GM23248 (cell line): ENCODE data around the gene TMED9.

Experiments used
- EZH2 ChIP-seq: fragments of 200-600 bp; sonication (generic); IDR thresholded peaks from 2 replicates; pipeline ENCODE4 v1.6.1; 2018; ENCODE audit warnings: antibody characterized with exemption, mild to moderate bottlenecking; ENCODE audit not compliant: insufficient read depth, poor library complexity, severe bottlenecking
- EZH2phosphoT487 ChIP-seq: fragments of 200-600 bp; sonication (generic); IDR thresholded peaks from 2 replicates; pipeline ENCODE4 v1.6.1; 2018; ENCODE audit warnings: antibody characterized with exemption, moderate library complexity, mild to moderate bottlenecking, low read depth; ENCODE audit not compliant: insufficient read depth

DNA sequence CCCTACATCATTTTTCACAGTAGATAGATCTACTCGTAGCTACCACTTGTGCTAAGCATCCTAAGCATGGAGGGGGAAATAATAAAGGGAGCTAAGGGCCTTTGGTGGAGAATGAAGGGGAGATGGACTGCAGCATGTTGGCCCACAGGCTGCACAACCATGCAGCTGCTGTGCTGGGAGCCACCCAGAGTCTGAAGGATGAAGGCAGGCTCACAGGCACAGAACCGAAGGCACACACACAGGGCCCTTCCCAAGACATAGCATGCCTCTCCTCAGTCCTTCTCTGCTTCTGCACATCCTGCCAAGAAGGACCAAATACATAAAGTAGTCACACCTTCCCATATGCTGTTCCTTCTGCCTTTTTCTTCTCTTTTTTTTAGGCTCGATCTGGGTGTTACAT is 44.3 kb upstream of the TMED9 start:
- TF ChIP-seq EZH2phosphoT487, result no peak
- no peak for TF ChIP-seq EZH2
